Measurements from ENCODE around the gene S1PR3. TPM values are rescaled to one million over a fixed set of nuclear protein-coding genes. Genes with fewer than 3 reads are reported as not detected.

The S1PR3 gene
- total RNA-seq, 2 experiments from 2014 or later, result 0.47 TPM; not detected in 1

- Histone ChIP-seq H2AFZ (ENCODE audit: low read length) (no peak overlapping the region), H3K27ac (ENCODE audit: low read depth, low read length, poor library complexity, severe bottlenecking) (no peak overlapping the region), H3K79me2 (ENCODE audit: insufficient read depth, low read depth, low read length) (no peaks in the 10 kb centered on the region), H3K9me2 (ENCODE audit: insufficient read depth, low read length) (no peaks in the 10 kb centered on the region), H3K4me1 (ENCODE audit: insufficient read depth, low read length, poor library complexity, severe bottlenecking) (no peaks in the 10 kb centered on the region), H3K9me3 (ENCODE audit: low read length) (no peaks in the 10 kb centered on the region), H3K4me3 (ENCODE audit: low read depth, low read length, poor library complexity, severe bottlenecking) (no peak overlapping the region), H4K20me1 (ENCODE audit: insufficient read depth, low read length) (no peaks in the 10 kb centered on the region), H3K36me3 (ENCODE audit: insufficient read depth, low read length) (no peaks in the 10 kb centered on the region), H3K4me2 (ENCODE audit: low read length) (no peak overlapping the region)
- TF ChIP-seq, protein P1, sequence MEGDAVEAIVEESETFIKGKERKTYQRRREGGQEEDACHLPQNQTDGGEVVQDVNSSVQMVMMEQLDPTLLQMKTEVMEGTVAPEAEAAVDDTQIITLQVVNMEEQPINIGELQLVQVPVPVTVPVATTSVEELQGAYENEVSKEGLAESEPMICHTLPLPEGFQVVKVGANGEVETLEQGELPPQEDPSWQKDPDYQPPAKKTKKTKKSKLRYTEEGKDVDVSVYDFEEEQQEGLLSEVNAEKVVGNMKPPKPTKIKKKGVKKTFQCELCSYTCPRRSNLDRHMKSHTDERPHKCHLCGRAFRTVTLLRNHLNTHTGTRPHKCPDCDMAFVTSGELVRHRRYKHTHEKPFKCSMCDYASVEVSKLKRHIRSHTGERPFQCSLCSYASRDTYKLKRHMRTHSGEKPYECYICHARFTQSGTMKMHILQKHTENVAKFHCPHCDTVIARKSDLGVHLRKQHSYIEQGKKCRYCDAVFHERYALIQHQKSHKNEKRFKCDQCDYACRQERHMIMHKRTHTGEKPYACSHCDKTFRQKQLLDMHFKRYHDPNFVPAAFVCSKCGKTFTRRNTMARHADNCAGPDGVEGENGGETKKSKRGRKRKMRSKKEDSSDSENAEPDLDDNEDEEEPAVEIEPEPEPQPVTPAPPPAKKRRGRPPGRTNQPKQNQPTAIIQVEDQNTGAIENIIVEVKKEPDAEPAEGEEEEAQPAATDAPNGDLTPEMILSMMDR (conservative IDR thresholded peaks at IDR 0.05; ENCODE audit: low read length), result no peak
- no peak for TF ChIP-seq EZH2phosphoT487 (IDR thresholded peaks at IDR 0.05; ENCODE audit: borderline replicate concordance, low read depth, low read length)
- ChIA-PET POLR2A (no interaction called here), CTCF (ENCODE audit: unreplicated experiment) (no interaction called here)
- DNase-seq (ENCODE audit: low spot score), result no peak
- intact Hi-C loops (cut with micrococcal nuclease; ENCODE audit: unreplicated experiment), result no loop called here
- BruUV-seq (replicated peaks), result no TSS peak
Measured at GRCh38 chr9:89044881-89045280, 53.6 kb downstream of the S1PR3 start.

DNA sequence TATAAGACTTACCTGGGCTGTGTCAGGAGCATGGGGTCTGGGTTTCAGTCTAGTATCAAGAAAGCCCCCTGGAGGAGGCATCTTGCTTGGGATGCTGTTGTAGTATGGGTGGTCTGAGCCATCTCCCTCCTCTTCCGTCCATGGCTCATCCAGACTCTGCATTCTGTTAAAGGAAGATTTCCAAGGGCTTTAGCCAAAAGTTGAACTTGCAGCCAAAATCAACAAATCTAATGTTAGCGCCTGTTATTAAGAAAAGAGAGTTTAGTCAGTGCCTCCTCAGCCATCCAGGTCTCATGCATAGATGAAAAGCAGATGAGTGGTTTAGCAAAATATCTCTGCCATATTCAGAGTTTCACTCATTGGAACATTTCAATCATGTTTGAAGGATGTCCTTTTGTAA is 55.6 kb downstream of the S1PR3 start:
- no peak for TF ChIP-seq EZH2phosphoT487 (IDR thresholded peaks at IDR 0.05; ENCODE audit: borderline replicate concordance, low read depth, low read length)
- Histone ChIP-seq H3K36me3 (ENCODE audit: insufficient read depth, low read length) (no peaks in the 10 kb centered on the region), H3K27ac (ENCODE audit: low read depth, low read length, poor library complexity, severe bottlenecking) (no peak overlapping the region), H3K79me2 (ENCODE audit: insufficient read depth, low read depth, low read length) (no peaks in the 10 kb centered on the region), H4K20me1 (ENCODE audit: insufficient read depth, low read length) (no peaks in the 10 kb centered on the region), H2AFZ (ENCODE audit: low read length) (no peak overlapping the region), H3K4me3 (ENCODE audit: low read depth, low read length, poor library complexity, severe bottlenecking) (no peak overlapping the region), H3K9me3 (ENCODE audit: low read length) (no peaks in the 10 kb centered on the region), H3K4me1 (ENCODE audit: insufficient read depth, low read length, poor library complexity, severe bottlenecking) (no peaks in the 10 kb centered on the region), H3K9me2 (ENCODE audit: insufficient read depth, low read length) (no peaks in the 10 kb centered on the region), H3K4me2 (ENCODE audit: low read length) (no peak overlapping the region)
- CTCF ChIA-PET (ENCODE audit: unreplicated experiment), result no interaction called here
- no TSS peak for BruUV-seq (replicated peaks)
- DNase-seq (ENCODE audit: low spot score), result no peak
- intact Hi-C loops (cut with micrococcal nuclease; ENCODE audit: unreplicated experiment), result no loop called here
- POLR2A ChIA-PET, result no interaction called here

DNA sequence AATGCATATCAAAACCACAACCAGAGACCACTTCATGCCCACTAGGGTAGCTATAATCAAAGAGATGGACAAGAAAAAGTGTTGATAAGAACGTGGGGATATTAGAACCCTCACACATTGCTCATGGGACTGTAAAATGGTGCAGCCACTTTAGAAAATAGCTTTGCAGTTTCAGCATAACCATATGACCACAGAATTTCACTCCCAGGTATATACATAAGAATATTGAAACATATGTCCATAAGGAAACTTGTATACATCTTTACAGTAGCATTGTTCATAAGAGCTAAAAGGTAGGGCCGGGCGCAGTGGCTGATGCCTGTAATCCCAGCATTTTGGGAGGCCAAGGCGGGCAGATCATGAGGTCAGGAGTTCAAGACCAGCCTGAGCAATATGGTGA is 56.4 kb downstream of the S1PR3 start:
- intact Hi-C loops (cut with micrococcal nuclease; ENCODE audit: unreplicated experiment), result no loop called here
- CTCF ChIA-PET (ENCODE audit: unreplicated experiment), result no interaction called here
- no peak for TF ChIP-seq EZH2phosphoT487 (IDR thresholded peaks at IDR 0.05; ENCODE audit: borderline replicate concordance, low read depth, low read length)
- TF ChIP-seq, protein P1 (conservative IDR thresholded peaks at IDR 0.05; ENCODE audit: low read length), result no peak

More for the DNA sequence above, 56.4 kb downstream of the S1PR3 start:
- Histone ChIP-seq H3K4me3 (ENCODE audit: low read depth, low read length, poor library complexity, severe bottlenecking) (no peak overlapping the region), H3K9me2 (ENCODE audit: insufficient read depth, low read length) (no peaks in the 10 kb centered on the region), H3K4me2 (ENCODE audit: low read length) (no peak overlapping the region), H2AFZ (ENCODE audit: low read length) (no peak overlapping the region), H3K9me3 (ENCODE audit: low read length) (no peaks in the 10 kb centered on the region), H3K79me2 (ENCODE audit: insufficient read depth, low read depth, low read length) (no peaks in the 10 kb centered on the region), H3K4me1 (ENCODE audit: insufficient read depth, low read length, poor library complexity, severe bottlenecking) (no peaks in the 10 kb centered on the region), H3K36me3 (ENCODE audit: insufficient read depth, low read length) (no peaks in the 10 kb centered on the region), H4K20me1 (ENCODE audit: insufficient read depth, low read length) (no peaks in the 10 kb centered on the region), H3K27ac (ENCODE audit: low read depth, low read length, poor library complexity, severe bottlenecking) (no peak overlapping the region)
- no peak for DNase-seq (ENCODE audit: low spot score)
- BruUV-seq (replicated peaks), result no TSS peak
- POLR2A ChIA-PET, result interaction anchor here (0.7 kb wide), 2 partner anchors 25 to 564 kb away, joined by 3 to 9 read pairs; no protein-coding TSS in a partner anchor

Measured in OCI-LY7 (cell line).